B cell (primary cell): Measurements from ENCODE around the gene SPEM3. TPM values are rescaled to one million over a fixed set of nuclear protein-coding genes. Genes with fewer than 3 reads are reported as not detected.

Experiments
- ATAC-seq: fragments of 200-7000 bp; cut with Tn5 transposase; one replicate; pipeline ENCODE4 v1.10.0; 2021; ENCODE audit warnings: low read depth, mild to moderate bottlenecking, moderate number of reproducible peaks, moderate library complexity
- CTCF ChIA-PET: fragments of 350-600 bp; sonication (Branson Sonifier 250); formaldehyde crosslinking; loops from one replicate; lab custom pipeline; 2021; ENCODE audit warnings: antibody characterized with exemption, inconsistent platforms; lab: Charles Lee
- POLR2A ChIA-PET: fragments of 350-600 bp; sonication (Branson Sonifier 250); formaldehyde crosslinking; loops from one replicate; lab custom pipeline; 2021; ENCODE audit warnings: antibody characterized with exemption; lab: Charles Lee
- DNase-seq: peaks from one replicate; pipeline ENCODE4 v3.0.0; 2013
- H2AFZ ChIP-seq: 2 replicates; pipeline ENCODE4 v1.6.1; 2012; ENCODE audit warnings: mild to moderate bottlenecking, low read depth, low read length; ENCODE audit not compliant: insufficient read depth, poor library complexity, severe bottlenecking
- H3K27ac ChIP-seq, 2 donors: 1 replicate in 1 of 2; 2 replicates in 1 of 2; pipeline ENCODE4 v1.5.1; 2012 to 2013; ENCODE audit warnings: low read length in 2 of 2, mild to moderate bottlenecking in 2 of 2, moderate library complexity in 1 of 2
- H3K27me3 ChIP-seq, 4 experiments: fragments of 200-600 bp in 1 of 4; sonication (generic) in 1 of 4; replicated peaks in 1 of 4; 1 replicate in 2 of 4; 2 replicates in 2 of 4; pipeline versions ENCODE4 v1.6.1 to v1.7.0; 2013 to 2016; ENCODE audit warnings: low read length in 3 of 4, mild to moderate bottlenecking in 2 of 4, mixed read lengths in 1 of 4, moderate library complexity in 1 of 4; ENCODE audit not compliant: insufficient read depth in 4 of 4, control insufficient read depth in 3 of 4; ENCODE audit errors: control extremely low read depth in 1 of 4
- H3K36me3 ChIP-seq, 2 experiments: replicated peaks in 1 of 2; 1 replicate in 1 of 2; 2 replicates in 1 of 2; pipeline versions ENCODE4 v1.6.1 to v1.7.1; 2013; ENCODE audit warnings: low read length in 1 of 2; ENCODE audit not compliant: insufficient read depth in 2 of 2, control insufficient read depth in 1 of 2; ENCODE audit errors: control extremely low read depth in 1 of 2, extremely low read depth in 1 of 2
- H3K4me1 ChIP-seq, 2 donors: fragments of 200-600 bp in 1 of 2; sonication (generic) in 1 of 2; 1 replicate in 1 of 2; 2 replicates in 1 of 2; pipeline versions ENCODE4 v1.5.1 to v1.6.1; 2013 to 2017; ENCODE audit warnings: low read length in 2 of 2; ENCODE audit not compliant: control insufficient read depth in 2 of 2, insufficient read depth in 2 of 2
- H3K4me2 ChIP-seq: replicated peaks from 2 replicates; pipeline ENCODE3; 2012; ENCODE audit warnings: mild to moderate bottlenecking, low read depth, low read length; ENCODE audit not compliant: poor library complexity, severe bottlenecking
- H3K4me3 ChIP-seq, 5 experiments: fragments of 200-600 bp in 1 of 5; sonication (generic) in 1 of 5; 1 replicate in 3 of 5; 2 replicates in 2 of 5; pipeline versions ENCODE4 v1.5.1 to v1.7.0; 2011 to 2016; ENCODE audit warnings: low read length in 4 of 5, mild to moderate bottlenecking in 4 of 5, low read depth in 2 of 5, control low read depth in 1 of 5, moderate library complexity in 1 of 5; ENCODE audit not compliant: insufficient read depth in 1 of 5; ENCODE audit errors: control extremely low read depth in 1 of 5, extremely low read depth in 1 of 5
- H3K79me2 ChIP-seq: fragments of 200-600 bp; sonication (generic); one replicate; pipeline ENCODE4 v1.6.0; 2016; ENCODE audit warnings: low read length; ENCODE audit not compliant: control insufficient read depth, insufficient read depth
- H3K9ac ChIP-seq: fragments of 200-600 bp; sonication (generic); 2 replicates; pipeline ENCODE4 v1.6.1; 2017; ENCODE audit warnings: mild to moderate bottlenecking, low read length, moderate library complexity
- H3K9me3 ChIP-seq, 3 donors: one replicate each; pipeline versions ENCODE4 v1.6.1 to v1.7.1; 2013; ENCODE audit warnings: low read length in 2 of 3; ENCODE audit not compliant: control insufficient read depth in 2 of 3, insufficient read depth in 1 of 3; ENCODE audit errors: control extremely low read depth in 1 of 3
- H4K20me1 ChIP-seq: 2 replicates; pipeline ENCODE4 v1.6.0; 2012; ENCODE audit warnings: mild to moderate bottlenecking, low read length; ENCODE audit not compliant: insufficient read depth, control insufficient read depth, poor library complexity, severe bottlenecking
- H3K27ac Mint-ChIP-seq: one replicate; pipeline ENCODE4 v1.8.0; 2021; ENCODE audit warnings: mixed read lengths
- H3K27me3 Mint-ChIP-seq: one replicate; pipeline ENCODE4 v1.8.0; 2021; ENCODE audit warnings: mixed read lengths
- H3K4me1 Mint-ChIP-seq: one replicate; pipeline ENCODE4 v1.8.0; 2021; ENCODE audit warnings: mixed read lengths
- H3K4me3 Mint-ChIP-seq: one replicate; pipeline ENCODE4 v1.8.0; 2021; ENCODE audit warnings: mixed read lengths
- H3K9me3 Mint-ChIP-seq: one replicate; pipeline ENCODE4 v1.8.0; 2022; ENCODE audit warnings: mixed read lengths; ENCODE audit not compliant: insufficient read depth
- EZH2 ChIP-seq: IDR thresholded peaks from 2 replicates; pipeline ENCODE4 v1.6.1; 2012; ENCODE audit warnings: borderline replicate concordance, low read depth, mild to moderate bottlenecking, moderate library complexity, low read length; ENCODE audit not compliant: insufficient read depth, poor library complexity, severe bottlenecking
- WGBS: methylation state at CpG from one replicate; pipeline ENCODE4 v1.1.5; 2013; ENCODE audit warnings: missing lambda C conversion rate; ENCODE audit not compliant: insufficient coverage; 5-methylcytosine and 5-hydroxymethylcytosine counted together
- intact Hi-C: fragments of 100-400 bp; cut with micrococcal nuclease; formaldehyde crosslinking; loops from one replicate; pipeline ENCODE4 v1.10.0; 2022
- polyA plus RNA-seq: library from polyadenylated mRNA; depleted of rRNA; stranded (reverse); fragments of >200 nt; gene quantifications from 2 replicates; pipeline ENCODE4 v1.2.3, GENCODE V29; 2012
- total RNA-seq, 2 donors: library from RNA; stranded (reverse); fragments of 120-200 nt in 1 of 2; gene quantifications; 1 replicate in 1 of 2; 2 replicates in 1 of 2; pipeline versions ENCODE4 v1.2.3 to v1.2.4, GENCODE V29; 2013 to 2022
- TF ChIP-seq, protein P1 (sequence below): fragments of 200-600 bp; IDR thresholded peaks from one replicate; pipeline ENCODE4 v1.8.0; 2022; ENCODE audit warnings: antibody characterized with exemption, mild to moderate bottlenecking

The SPEM3 gene
- total and polyA plus RNA-seq, 2 donors (not counting 1 experiment from before 2014, with no cell fraction given) = not detected

DNA sequence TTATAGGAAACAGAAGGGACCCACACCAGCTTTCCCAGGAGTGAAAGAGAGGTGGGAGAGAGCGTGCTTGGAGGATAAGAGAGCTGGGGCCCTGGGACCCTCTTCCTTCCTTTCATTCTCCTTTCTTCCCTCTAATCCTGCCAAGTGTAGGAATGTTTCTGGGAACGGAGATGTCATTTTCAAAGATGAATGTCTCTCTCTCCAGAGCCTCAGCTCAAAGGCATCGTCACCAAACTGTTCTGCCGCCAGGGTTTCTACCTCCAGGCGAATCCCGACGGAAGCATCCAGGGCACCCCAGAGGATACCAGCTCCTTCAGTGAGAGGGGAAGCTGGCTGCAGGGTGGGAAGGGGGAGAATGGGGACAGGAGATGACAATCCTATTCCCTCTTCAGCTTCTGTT, 12.6 kb downstream of the SPEM3 start:
- ChIA-PET CTCF (interaction anchor here (0.6 to 3.6 kb wide), 6 partner anchors 12 to 246 kb away, joined by 3 to 15 read pairs (median 4); partner anchors contain the start of genes SPEM3 and TP53), POLR2A (interaction anchor here (0.6 to 1.8 kb wide), 6 partner anchors 32 to 134 kb away, joined by 3 to 10 read pairs (median 8); partner anchors contain the start of genes POLR2A and ZBTB4)
- H3K4me3 ChIP-seq = no peak overlapping the region
- H3K9me3 ChIP-seq = peaks cover 0 to 43% (median 0%) of the 10 kb centered on the region in 3 donors
- peaks cover 52% of the 10 kb centered on the region for H3K4me1 Mint-ChIP-seq
- no CpG with 5 or more reads among the region's 7 CpGs for WGBS
- H3K79me2 ChIP-seq = peaks cover 24% of the 10 kb centered on the region
- no peak overlapping the region for H3K4me2 ChIP-seq
- H3K4me1 ChIP-seq = peaks cover 63 to 65% of the 10 kb centered on the region in 2 donors
- H3K27ac ChIP-seq = no peak overlapping the region
- no peaks in the 10 kb centered on the region for H3K36me3 ChIP-seq
- H4K20me1 ChIP-seq = peaks cover 46% of the 10 kb centered on the region
- H3K27me3 ChIP-seq = peaks cover 0 to 83% (median 54%) of the 10 kb centered on the region in 4 experiments
- DNase-seq = no peak
- H2AFZ ChIP-seq = no peak overlapping the region
- peaks cover 70% of the 10 kb centered on the region for H3K27me3 Mint-ChIP-seq
- intact Hi-C loops = no loop called here
- no peak overlapping the region for H3K4me3 Mint-ChIP-seq
- no peak overlapping the region for H3K27ac Mint-ChIP-seq
- no peak overlapping the region for H3K9ac ChIP-seq
- no peak for ATAC-seq
- no peaks in the 10 kb centered on the region for H3K9me3 Mint-ChIP-seq
- no peak for TF ChIP-seq EZH2
- TF ChIP-seq, protein P1, sequence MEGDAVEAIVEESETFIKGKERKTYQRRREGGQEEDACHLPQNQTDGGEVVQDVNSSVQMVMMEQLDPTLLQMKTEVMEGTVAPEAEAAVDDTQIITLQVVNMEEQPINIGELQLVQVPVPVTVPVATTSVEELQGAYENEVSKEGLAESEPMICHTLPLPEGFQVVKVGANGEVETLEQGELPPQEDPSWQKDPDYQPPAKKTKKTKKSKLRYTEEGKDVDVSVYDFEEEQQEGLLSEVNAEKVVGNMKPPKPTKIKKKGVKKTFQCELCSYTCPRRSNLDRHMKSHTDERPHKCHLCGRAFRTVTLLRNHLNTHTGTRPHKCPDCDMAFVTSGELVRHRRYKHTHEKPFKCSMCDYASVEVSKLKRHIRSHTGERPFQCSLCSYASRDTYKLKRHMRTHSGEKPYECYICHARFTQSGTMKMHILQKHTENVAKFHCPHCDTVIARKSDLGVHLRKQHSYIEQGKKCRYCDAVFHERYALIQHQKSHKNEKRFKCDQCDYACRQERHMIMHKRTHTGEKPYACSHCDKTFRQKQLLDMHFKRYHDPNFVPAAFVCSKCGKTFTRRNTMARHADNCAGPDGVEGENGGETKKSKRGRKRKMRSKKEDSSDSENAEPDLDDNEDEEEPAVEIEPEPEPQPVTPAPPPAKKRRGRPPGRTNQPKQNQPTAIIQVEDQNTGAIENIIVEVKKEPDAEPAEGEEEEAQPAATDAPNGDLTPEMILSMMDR = no peak

DNA sequence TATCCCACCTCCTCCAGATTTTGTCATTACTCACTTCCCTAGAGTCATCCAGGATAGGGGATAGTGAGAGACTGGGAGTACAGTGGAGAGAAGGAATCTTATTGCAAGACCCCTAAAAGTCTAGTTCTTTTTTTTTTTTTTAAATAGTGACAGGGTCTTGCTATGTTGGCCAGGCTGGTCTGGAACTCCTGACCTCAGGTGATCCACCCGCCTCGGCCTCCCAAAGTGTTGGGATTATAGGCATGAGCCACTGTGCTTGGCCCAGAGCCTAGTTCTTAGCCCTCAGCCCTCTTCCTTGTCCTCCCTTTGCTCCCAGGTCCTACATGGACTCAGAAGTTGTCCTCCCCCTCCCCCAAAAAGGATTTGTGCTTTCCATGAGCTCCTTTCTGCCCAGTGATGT, 13.5 kb downstream of the SPEM3 start:
- Histone ChIP-seq H3K4me3 (no peak overlapping the region), H3K27ac (no peak overlapping the region), H2AFZ (no peak overlapping the region), H3K27me3 (peaks cover 0 to 92% (median 62%) of the 10 kb centered on the region in 4 experiments), H3K4me2 (no peak overlapping the region), H3K9me3 (peaks cover 0 to 38% (median 0%) of the 10 kb centered on the region in 3 donors), H3K9ac (no peak overlapping the region), H4K20me1 (peaks cover 37% of the 10 kb centered on the region), H3K36me3 (no peaks in the 10 kb centered on the region), H3K4me1 (peaks cover 60 to 67% of the 10 kb centered on the region in 2 donors), H3K79me2 (peaks cover 19% of the 10 kb centered on the region)
- H3K27me3 Mint-ChIP-seq = peaks cover 73% of the 10 kb centered on the region
- ChIA-PET POLR2A (interaction anchor here (0.7 kb wide), 1 partner anchor 42 kb away, joined by 3 read pairs; the partner anchor contains the start of gene POLR2A), CTCF (interaction anchor here (1.2 to 3.6 kb wide), 3 partner anchors 12 to 118 kb away, joined by 4 to 15 read pairs (median 5); no protein-coding TSS in a partner anchor)
- no peak overlapping the region for H3K4me3 Mint-ChIP-seq
- intact Hi-C loops = no loop called here
- TF ChIP-seq EZH2 = no peak
- TF ChIP-seq, protein P1 = no peak
- H3K27ac Mint-ChIP-seq = no peak overlapping the region
- peaks cover 48% of the 10 kb centered on the region for H3K4me1 Mint-ChIP-seq
- no peak for ATAC-seq
- DNase-seq = no peak
- WGBS = 100% methylated on average over 2 of the region's 2 CpGs
- H3K9me3 Mint-ChIP-seq = no peaks in the 10 kb centered on the region
